ENCODE measurements around the gene MAF.

The MAF gene

GRCh38 chr16:79610771-79611170 lies 10.2 kb upstream of the MAF start:
- no peak for DNase-seq

- DNase-seq = no peak
Measured at GRCh38 chr16:79609861-79610260, 9.3 kb upstream of the MAF start.

- DNase-seq = no peak
Measured at GRCh38 chr16:79608976-79609375, 8.4 kb upstream of the MAF start.

- no peak for DNase-seq
Measured at GRCh38 chr16:79607587-79607986, 7.0 kb upstream of the MAF start.

GRCh38 chr16:79605999-79606398 lies 5.5 kb upstream of the MAF start:
- no peak for DNase-seq

- no peak for DNase-seq
Measured at GRCh38 chr16:79603055-79603454, 2.5 kb upstream of the MAF start.

- no peak for DNase-seq
Measured at GRCh38 chr16:79602628-79603014, 2.1 kb upstream of the MAF start.

- peak; percentile 37 for DNase-seq
Measured at GRCh38 chr16:79601931-79602627, 1.5 kb upstream of the MAF start.

- DNase-seq = peak; percentile 7
Measured at GRCh38 chr16:79601092-79601930, 774 bp upstream of the MAF start.

- no peak for DNase-seq
Measured at GRCh38 chr16:79599837-79600637, 500 bp downstream of the MAF start.

GRCh38 chr16:79599256-79599836 lies 1.2 kb downstream of the MAF start:
- no peak for DNase-seq

GRCh38 chr16:79598348-79599181 lies 2.0 kb downstream of the MAF start:
- no peak for DNase-seq

- no peak for DNase-seq
Measured at GRCh38 chr16:79598063-79598347, 2.5 kb downstream of the MAF start.

GRCh38 chr16:79597277-79598062 lies 3.1 kb downstream of the MAF start:
- no peak for DNase-seq

GRCh38 chr16:79595931-79596450 lies 4.5 kb downstream of the MAF start:
- DNase-seq = no peak

GRCh38 chr16:79595231-79595641 lies 5.3 kb downstream of the MAF start:
- no peak for DNase-seq

- DNase-seq = no peak
Measured at GRCh38 chr16:79593754-79594153, 6.8 kb downstream of the MAF start.

- no peak for DNase-seq
Measured at GRCh38 chr16:79593074-79593531, 7.4 kb downstream of the MAF start.

- no peak for DNase-seq
Measured at GRCh38 chr16:79592186-79592585, 8.4 kb downstream of the MAF start.

GRCh38 chr16:79589601-79590102 lies 10.9 kb downstream of the MAF start:
- no peak for DNase-seq

- DNase-seq = no peak
Measured at GRCh38 chr16:79587897-79588296, 12.6 kb downstream of the MAF start.
